Activated B cell treated with CpG ODN at 0.5 μM for 24 hours (primary cell): ENCODE results near the gene KRT31. TPM values are rescaled to one million over a fixed set of nuclear protein-coding genes. Genes with fewer than 3 reads are reported as not detected.

Experiments
- ATAC-seq: fragments of 200-7000 bp; cut with Tn5 transposase; one replicate; pipeline ENCODE4 v1.10.0; 2021; ENCODE audit warnings: low read depth, mild to moderate bottlenecking, moderate library complexity
- CTCF ChIA-PET: fragments of 350-600 bp; sonication (Branson Sonifier 250); formaldehyde crosslinking; loops from one replicate; lab custom pipeline; 2021; ENCODE audit warnings: antibody characterized with exemption; lab: Charles Lee
- POLR2A ChIA-PET: fragments of 350-600 bp; sonication (Branson Sonifier 250); formaldehyde crosslinking; loops from one replicate; lab custom pipeline; 2021; ENCODE audit warnings: antibody characterized with exemption; lab: Charles Lee
- DNase-seq: peaks from one replicate; pipeline ENCODE4 v3.0.0; 2022
- H3K27ac Mint-ChIP-seq: one replicate; pipeline ENCODE4 v1.8.0; 2020; ENCODE audit warnings: mixed read lengths
- H3K27me3 Mint-ChIP-seq: one replicate; pipeline ENCODE4 v1.8.0; 2021; ENCODE audit warnings: mixed read lengths
- H3K36me3 Mint-ChIP-seq: one replicate; pipeline ENCODE4 v1.8.0; 2021; ENCODE audit warnings: low read depth, mixed read lengths
- H3K4me1 Mint-ChIP-seq: one replicate; pipeline ENCODE4 v1.8.0; 2021; ENCODE audit warnings: mixed read lengths
- H3K4me3 Mint-ChIP-seq: one replicate; pipeline ENCODE4 v1.8.0; 2020; ENCODE audit warnings: mild to moderate bottlenecking, mixed read lengths
- H3K9me3 Mint-ChIP-seq: one replicate; pipeline ENCODE4 v1.8.0; 2020; ENCODE audit warnings: mixed read lengths
- CTCF ChIP-seq: fragments of 200-600 bp; IDR thresholded peaks from one replicate; pipeline ENCODE4 v1.8.0; 2022; ENCODE audit warnings: antibody characterized with exemption, mild to moderate bottlenecking
- intact Hi-C: fragments of 100-400 bp; cut with micrococcal nuclease; formaldehyde crosslinking; loops from one replicate; pipeline ENCODE4 v1.15.1; 2024
- total RNA-seq: library from RNA; stranded (reverse); gene quantifications from 2 replicates; pipeline ENCODE4 v1.2.3, GENCODE V29; 2022

The KRT31 gene
- total RNA-seq, 1 donor from 2014 or later: not detected

- Mint-ChIP-seq H3K9me3 (no peaks in the 10 kb centered on the region), H3K4me1 (peaks cover 5% of the 10 kb centered on the region), H3K27me3 (peaks cover 7% of the 10 kb centered on the region), H3K27ac (no peak overlapping the region), H3K4me3 (no peak overlapping the region), H3K36me3 (no peaks in the 10 kb centered on the region)
- intact Hi-C loops: no loop called here
- CTCF ChIA-PET: interaction anchor here (1.1 kb wide), 1 partner anchor 15 kb away, joined by 3 read pairs; no protein-coding TSS in a partner anchor
- no peak for DNase-seq
- TF ChIP-seq CTCF: no peak
- POLR2A ChIA-PET: no interaction called here
- ATAC-seq: no peak
Measured at GRCh38 chr17:41418116-41418860, 20.9 kb upstream of the KRT31 start.

- Mint-ChIP-seq H3K27ac (no peak overlapping the region), H3K9me3 (no peaks in the 10 kb centered on the region), H3K36me3 (no peaks in the 10 kb centered on the region), H3K4me3 (no peak overlapping the region), H3K27me3 (peaks cover 7% of the 10 kb centered on the region), H3K4me1 (peaks cover 5% of the 10 kb centered on the region)
- ChIA-PET POLR2A (no interaction called here), CTCF (interaction anchor here (1.1 kb wide), 1 partner anchor 14 kb away, joined by 3 read pairs; no protein-coding TSS in a partner anchor)
- DNase-seq (no peak), ATAC-seq (no peak)
- no peak for TF ChIP-seq CTCF
- intact Hi-C loops: no loop called here
Measured at GRCh38 chr17:41417576-41418015, 20.2 kb upstream of the KRT31 start.

- no peak for TF ChIP-seq CTCF
- intact Hi-C loops: no loop called here
- Mint-ChIP-seq H3K4me3 (no peak overlapping the region), H3K4me1 (peaks cover 5% of the 10 kb centered on the region), H3K36me3 (no peaks in the 10 kb centered on the region), H3K27me3 (peaks cover 7% of the 10 kb centered on the region), H3K27ac (no peak overlapping the region), H3K9me3 (no peaks in the 10 kb centered on the region)
- POLR2A ChIA-PET: no interaction called here
- no peak for DNase-seq
- CTCF ChIA-PET: interaction anchor here (1.1 kb wide), 1 partner anchor 14 kb away, joined by 3 read pairs; no protein-coding TSS in a partner anchor
- no peak for ATAC-seq
Measured at GRCh38 chr17:41417127-41417526, 19.7 kb upstream of the KRT31 start.

GRCh38 chr17:41416479-41416878, 19.1 kb upstream of the KRT31 start:
- DNase-seq: no peak
- Mint-ChIP-seq H3K4me1 (peaks cover 5% of the 10 kb centered on the region), H3K4me3 (no peak overlapping the region), H3K9me3 (no peaks in the 10 kb centered on the region), H3K27me3 (peaks cover 7% of the 10 kb centered on the region), H3K27ac (no peak overlapping the region), H3K36me3 (no peaks in the 10 kb centered on the region)
- no peak for ATAC-seq
- TF ChIP-seq CTCF: no peak
- intact Hi-C loops: no loop called here
- ChIA-PET POLR2A (no interaction called here), CTCF (no interaction called here)

GRCh38 chr17:41415833-41416335, 18.5 kb upstream of the KRT31 start:
- ChIA-PET POLR2A (no interaction called here), CTCF (no interaction called here)
- Mint-ChIP-seq H3K4me3 (no peak overlapping the region), H3K9me3 (no peaks in the 10 kb centered on the region), H3K36me3 (no peaks in the 10 kb centered on the region), H3K27ac (no peak overlapping the region), H3K27me3 (peaks cover 4% of the 10 kb centered on the region), H3K4me1 (peaks cover 5% of the 10 kb centered on the region)
- no peak for TF ChIP-seq CTCF
- ATAC-seq (no peak), DNase-seq (no peak)
- intact Hi-C loops: no loop called here
